ENCODE results near the gene SZRD1.

DNA sequence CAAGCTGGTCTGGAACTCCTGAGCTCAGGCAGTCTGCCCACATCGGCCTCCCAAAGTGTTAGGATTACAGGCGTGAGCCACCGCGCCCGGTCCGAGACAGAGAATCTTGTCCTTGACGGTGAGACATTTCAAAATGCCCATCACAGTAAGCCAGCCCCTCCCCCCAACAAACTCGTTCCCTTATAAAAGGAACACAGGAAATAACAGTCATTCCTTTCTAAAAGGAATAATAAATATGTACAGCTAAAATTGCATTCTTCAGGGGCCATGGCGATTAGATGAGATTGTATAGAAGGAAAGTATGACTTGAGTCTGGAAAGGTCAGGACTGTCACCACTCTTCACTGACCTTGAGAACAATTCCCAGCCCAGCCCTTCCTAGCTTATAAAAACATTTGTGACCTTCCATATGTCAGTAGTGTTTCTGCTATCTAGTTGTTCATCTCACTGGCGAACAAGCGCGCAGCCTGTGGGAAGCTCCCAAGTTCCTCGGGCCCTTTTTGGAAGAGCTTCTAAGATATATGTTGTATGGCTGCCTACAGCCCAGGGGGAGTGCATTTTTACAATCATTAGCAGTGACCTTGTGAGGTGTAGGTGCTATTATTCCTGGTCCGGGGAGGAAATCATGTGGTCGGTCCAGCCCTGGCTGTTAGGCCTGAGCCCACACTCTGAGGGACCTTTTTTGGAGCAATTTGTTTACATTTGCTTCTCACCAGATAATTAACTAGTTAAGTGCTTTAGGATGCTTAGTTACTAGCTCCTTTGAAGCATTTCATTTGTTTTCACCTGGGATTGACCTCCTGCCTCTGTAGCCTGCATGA, 8.7 kb downstream of the SZRD1 start:
- TF ChIP-seq, protein P1, sequence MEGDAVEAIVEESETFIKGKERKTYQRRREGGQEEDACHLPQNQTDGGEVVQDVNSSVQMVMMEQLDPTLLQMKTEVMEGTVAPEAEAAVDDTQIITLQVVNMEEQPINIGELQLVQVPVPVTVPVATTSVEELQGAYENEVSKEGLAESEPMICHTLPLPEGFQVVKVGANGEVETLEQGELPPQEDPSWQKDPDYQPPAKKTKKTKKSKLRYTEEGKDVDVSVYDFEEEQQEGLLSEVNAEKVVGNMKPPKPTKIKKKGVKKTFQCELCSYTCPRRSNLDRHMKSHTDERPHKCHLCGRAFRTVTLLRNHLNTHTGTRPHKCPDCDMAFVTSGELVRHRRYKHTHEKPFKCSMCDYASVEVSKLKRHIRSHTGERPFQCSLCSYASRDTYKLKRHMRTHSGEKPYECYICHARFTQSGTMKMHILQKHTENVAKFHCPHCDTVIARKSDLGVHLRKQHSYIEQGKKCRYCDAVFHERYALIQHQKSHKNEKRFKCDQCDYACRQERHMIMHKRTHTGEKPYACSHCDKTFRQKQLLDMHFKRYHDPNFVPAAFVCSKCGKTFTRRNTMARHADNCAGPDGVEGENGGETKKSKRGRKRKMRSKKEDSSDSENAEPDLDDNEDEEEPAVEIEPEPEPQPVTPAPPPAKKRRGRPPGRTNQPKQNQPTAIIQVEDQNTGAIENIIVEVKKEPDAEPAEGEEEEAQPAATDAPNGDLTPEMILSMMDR (IDR thresholded peaks at IDR 0.05) = no peak
- no peak for TF ChIP-seq POLR2A (IDR thresholded peaks at IDR 0.05)
